Astrocyte (in vitro differentiated cells and primary cell): ENCODE measurements around the gene LAMA1. TPM values are rescaled to one million over a fixed set of nuclear protein-coding genes. Genes with fewer than 3 reads are reported as not detected.

ENCODE experiments used
- DNase-seq: peaks from one replicate; pipeline ENCODE4 v3.0.0-alpha.2; 2010; ENCODE audit warnings: low read depth
- FAIRE-seq: peaks from 2 replicates; lab custom pipeline; 2011; peaks lifted over from hg19 to GRCh38; lab: Jason Lieb, UNC
- H2AFZ ChIP-seq: 2 replicates; pipeline ENCODE4 v1.6.0; 2012; ENCODE audit warnings: low read depth, low read length, inconsistent platforms
- H3K27ac ChIP-seq: 2 replicates; pipeline ENCODE4 v1.5.1; 2011; ENCODE audit warnings: low read depth, low read length, inconsistent platforms
- H3K27me3 ChIP-seq: 2 replicates; pipeline ENCODE4 v1.6.0; 2011; ENCODE audit warnings: low read length, inconsistent platforms; ENCODE audit not compliant: insufficient read depth
- H3K36me3 ChIP-seq: 2 replicates; pipeline ENCODE4 v1.5.1; 2011; ENCODE audit warnings: low read length, inconsistent platforms; ENCODE audit not compliant: insufficient read depth
- H3K4me1 ChIP-seq: 2 replicates; pipeline ENCODE4 v1.5.1; 2011; ENCODE audit warnings: low read length, inconsistent platforms; ENCODE audit not compliant: insufficient read depth
- H3K4me2 ChIP-seq: 2 replicates; pipeline ENCODE4 v1.6.0; 2012; ENCODE audit warnings: low read length, inconsistent platforms
- H3K4me3 ChIP-seq: 2 replicates; pipeline ENCODE4 v1.5.1; 2011; ENCODE audit warnings: low read depth, mild to moderate bottlenecking, low read length, inconsistent platforms; ENCODE audit not compliant: insufficient read depth
- H3K79me2 ChIP-seq: 2 replicates; pipeline ENCODE4 v1.6.0; 2012; ENCODE audit warnings: mild to moderate bottlenecking, low read length, inconsistent platforms; ENCODE audit not compliant: insufficient read depth
- H3K9ac ChIP-seq: 2 replicates; pipeline ENCODE4 v1.6.0; 2012; ENCODE audit warnings: mild to moderate bottlenecking, low read length, inconsistent platforms
- H3K9me3 ChIP-seq: 2 replicates; pipeline ENCODE4 v1.5.1; 2012; ENCODE audit warnings: low read depth, mild to moderate bottlenecking, low read length, inconsistent platforms; ENCODE audit not compliant: insufficient read depth
- H4K20me1 ChIP-seq: 2 replicates; pipeline ENCODE4 v1.6.0; 2012; ENCODE audit warnings: low read length, inconsistent platforms; ENCODE audit not compliant: insufficient read depth
- H3K27ac Mint-ChIP-seq: one replicate; pipeline ENCODE4 v1.8.0; 2021; ENCODE audit warnings: mild to moderate bottlenecking, mixed read lengths; ENCODE audit not compliant: unreplicated experiment
- H3K27me3 Mint-ChIP-seq: one replicate; pipeline ENCODE4 v1.8.0; 2021; ENCODE audit warnings: low read depth, mixed read lengths; ENCODE audit not compliant: unreplicated experiment
- H3K36me3 Mint-ChIP-seq: one replicate; pipeline ENCODE4 v1.8.0; 2021; ENCODE audit warnings: low read depth, mixed read lengths; ENCODE audit not compliant: unreplicated experiment
- H3K4me1 Mint-ChIP-seq: one replicate; pipeline ENCODE4 v1.8.0; 2021; ENCODE audit warnings: low read depth, mixed read lengths; ENCODE audit not compliant: unreplicated experiment
- H3K4me3 Mint-ChIP-seq: one replicate; pipeline ENCODE4 v1.8.0; 2021; ENCODE audit warnings: mild to moderate bottlenecking, moderate library complexity, mixed read lengths; ENCODE audit not compliant: unreplicated experiment
- H3K9me3 Mint-ChIP-seq: one replicate; pipeline ENCODE4 v1.8.0; 2021; ENCODE audit warnings: mild to moderate bottlenecking, mixed read lengths; ENCODE audit not compliant: unreplicated experiment
- CTCF ChIP-seq: IDR thresholded peaks from 2 replicates; pipeline ENCODE4 v1.5.1; 2011; ENCODE audit warnings: low read depth, mild to moderate bottlenecking, inconsistent platforms, low read length, moderate library complexity; ENCODE audit not compliant: insufficient read depth
- EZH2 ChIP-seq: IDR thresholded peaks from 2 replicates; pipeline ENCODE4 v1.6.1; 2012; ENCODE audit warnings: mild to moderate bottlenecking, low read length, inconsistent platforms; ENCODE audit not compliant: insufficient read depth
- total RNA-seq: library from RNA; stranded (reverse); gene quantifications from 2 replicates; pipeline ENCODE4 v1.2.1, GENCODE V29; 2021

Gene LAMA1
- total RNA-seq, 1 donor from 2014 or later = 17.4 TPM

DNA sequence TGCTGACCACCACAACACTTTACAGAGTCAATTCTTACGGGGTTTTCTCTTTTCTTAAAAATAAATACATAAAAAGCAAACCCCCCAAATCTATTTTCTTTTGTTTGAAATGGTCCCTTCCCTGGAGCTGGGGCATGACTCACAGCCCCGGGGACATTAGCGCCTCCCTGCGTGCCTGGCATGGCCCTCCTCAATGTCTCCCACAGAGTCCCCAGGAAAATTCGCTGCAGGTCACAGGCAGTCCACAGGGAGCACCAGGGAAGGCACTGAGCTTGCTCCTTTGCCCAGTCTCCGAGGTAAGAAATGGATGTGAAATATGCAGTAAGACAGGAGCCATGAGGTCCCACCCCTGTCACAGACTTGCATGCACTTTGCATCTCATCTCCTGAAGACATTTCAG lies 142.5 kb downstream of the LAMA1 start:
- DNase-seq = no peak
- no peaks in the 10 kb centered on the region for H4K20me1 ChIP-seq
- no peak overlapping the region for H3K27ac Mint-ChIP-seq
- FAIRE-seq = no peak
- no peaks in the 10 kb centered on the region for H3K9me3 Mint-ChIP-seq
- H3K36me3 ChIP-seq = no peaks in the 10 kb centered on the region
- no peak overlapping the region for H3K4me2 ChIP-seq
- H3K27me3 Mint-ChIP-seq = peaks cover 2% of the 10 kb centered on the region
- H3K27ac ChIP-seq = no peak overlapping the region
- H3K4me3 ChIP-seq = no peak overlapping the region
- H3K4me3 Mint-ChIP-seq = no peak overlapping the region
- no peaks in the 10 kb centered on the region for H3K4me1 ChIP-seq
- no peak overlapping the region for H3K9ac ChIP-seq
- no peak for TF ChIP-seq EZH2
- no peak for TF ChIP-seq CTCF
- H3K36me3 Mint-ChIP-seq = peaks cover 14% of the 10 kb centered on the region
- no peaks in the 10 kb centered on the region for H3K79me2 ChIP-seq
- no peak overlapping the region for H2AFZ ChIP-seq
- H3K9me3 ChIP-seq = no peaks in the 10 kb centered on the region
- peaks cover 1% of the 10 kb centered on the region for H3K4me1 Mint-ChIP-seq
- no peaks in the 10 kb centered on the region for H3K27me3 ChIP-seq

DNA sequence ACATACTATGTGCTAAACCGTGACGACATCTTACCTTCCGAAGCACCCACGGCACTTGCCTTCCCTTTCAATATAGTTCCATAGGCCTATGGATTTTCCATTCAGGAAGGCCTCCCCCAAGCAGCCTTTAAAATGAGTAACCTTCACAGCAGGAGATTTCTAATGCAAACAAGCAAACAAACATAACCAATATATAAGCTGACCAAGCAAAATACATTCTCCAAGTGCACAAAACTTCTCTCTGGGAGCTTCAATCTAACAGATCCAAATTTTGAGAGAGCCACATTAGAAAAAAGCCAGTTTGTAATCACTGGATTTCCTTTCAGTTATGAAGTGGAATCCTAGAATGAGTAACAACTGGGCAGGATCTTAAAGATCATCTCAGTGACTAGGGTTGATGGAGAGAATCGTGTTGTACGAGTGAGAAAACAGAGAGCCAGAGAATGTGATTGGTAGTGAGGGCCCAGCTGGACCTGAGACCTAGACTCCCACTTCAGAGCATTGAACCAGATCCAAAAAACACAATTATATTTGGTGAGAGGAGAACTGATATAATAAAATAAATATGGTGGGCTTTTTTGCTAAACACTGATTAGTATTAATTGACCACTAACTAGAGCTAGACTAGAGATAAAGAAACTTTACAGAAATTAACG lies 145.6 kb downstream of the LAMA1 start:
- Histone ChIP-seq H3K9ac (no peak overlapping the region), H3K4me2 (no peak overlapping the region), H3K4me1 (no peaks in the 10 kb centered on the region), H3K27me3 (no peaks in the 10 kb centered on the region), H3K4me3 (no peak overlapping the region), H4K20me1 (no peaks in the 10 kb centered on the region), H3K79me2 (no peaks in the 10 kb centered on the region), H3K27ac (no peak overlapping the region), H3K9me3 (no peaks in the 10 kb centered on the region), H3K36me3 (no peaks in the 10 kb centered on the region), H2AFZ (no peak overlapping the region)
- no peak for TF ChIP-seq CTCF
- TF ChIP-seq EZH2 = no peak
- H3K4me3 Mint-ChIP-seq = no peak overlapping the region
- H3K9me3 Mint-ChIP-seq = no peaks in the 10 kb centered on the region
- no peak overlapping the region for H3K27ac Mint-ChIP-seq
- no peak for FAIRE-seq
- peaks cover 1% of the 10 kb centered on the region for H3K4me1 Mint-ChIP-seq
- DNase-seq = no peak
- no peaks in the 10 kb centered on the region for H3K27me3 Mint-ChIP-seq
- H3K36me3 Mint-ChIP-seq = peaks cover 5% of the 10 kb centered on the region

DNA sequence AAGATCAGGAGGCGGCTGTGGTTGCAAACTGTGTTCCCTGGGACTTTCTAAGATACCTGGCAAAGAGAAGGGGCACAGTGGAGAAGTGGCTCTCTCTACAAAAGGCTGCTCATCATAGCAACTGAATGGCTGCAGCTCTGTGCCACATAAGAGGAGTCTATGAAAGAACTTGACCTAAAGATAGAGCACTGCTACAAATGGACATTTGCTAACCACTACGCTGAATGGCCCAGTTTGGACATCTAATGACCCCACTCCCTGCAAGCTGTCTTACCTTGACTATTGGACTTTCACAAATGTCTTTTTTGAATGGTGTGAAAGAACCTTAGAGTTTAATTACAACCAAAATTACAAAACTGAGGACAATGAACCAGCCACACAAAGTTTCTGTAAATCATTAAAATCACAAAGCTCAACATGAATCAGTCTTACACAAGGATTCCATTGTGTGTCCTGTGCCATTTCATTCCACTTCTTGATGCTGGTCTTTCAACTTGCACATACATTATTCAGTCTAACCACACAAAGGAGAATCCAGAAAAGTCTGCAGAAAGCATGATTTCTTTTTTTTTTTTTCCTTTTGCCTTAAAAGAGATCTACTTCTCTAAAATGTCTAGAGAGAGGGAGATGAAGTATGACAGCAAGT lies 154.0 kb downstream of the LAMA1 start:
- Histone ChIP-seq H3K4me3 (no peak overlapping the region), H3K4me1 (peaks cover 4% of the 10 kb centered on the region), H3K79me2 (no peaks in the 10 kb centered on the region), H3K27me3 (no peaks in the 10 kb centered on the region), H3K9ac (no peak overlapping the region), H3K9me3 (no peaks in the 10 kb centered on the region), H3K36me3 (no peaks in the 10 kb centered on the region), H2AFZ (no peak overlapping the region), H3K27ac (no peak overlapping the region), H3K4me2 (no peak overlapping the region), H4K20me1 (no peaks in the 10 kb centered on the region)
- H3K36me3 Mint-ChIP-seq = peaks cover 4% of the 10 kb centered on the region
- FAIRE-seq = no peak
- H3K27ac Mint-ChIP-seq = no peak overlapping the region
- H3K4me3 Mint-ChIP-seq = no peak overlapping the region
- DNase-seq = no peak
- no peaks in the 10 kb centered on the region for H3K27me3 Mint-ChIP-seq
- TF ChIP-seq CTCF (no peak), EZH2 (no peak)
- peaks cover 26% of the 10 kb centered on the region for H3K4me1 Mint-ChIP-seq
- H3K9me3 Mint-ChIP-seq = no peaks in the 10 kb centered on the region
